Measurements from ENCODE around the gene ZBTB24. TPM values are rescaled to one million over a fixed set of nuclear protein-coding genes. Genes with fewer than 3 reads are reported as not detected.
"Not testable (repeated sequence)": the region's sequence is repeated elsewhere in the genome, so short reads cannot be mapped to it uniquely, and the experiment has no call there.

Gene ZBTB24
- total and polyA plus RNA-seq, 4 donors: 1.2 to 3.9 (median 2.2) TPM

DNA sequence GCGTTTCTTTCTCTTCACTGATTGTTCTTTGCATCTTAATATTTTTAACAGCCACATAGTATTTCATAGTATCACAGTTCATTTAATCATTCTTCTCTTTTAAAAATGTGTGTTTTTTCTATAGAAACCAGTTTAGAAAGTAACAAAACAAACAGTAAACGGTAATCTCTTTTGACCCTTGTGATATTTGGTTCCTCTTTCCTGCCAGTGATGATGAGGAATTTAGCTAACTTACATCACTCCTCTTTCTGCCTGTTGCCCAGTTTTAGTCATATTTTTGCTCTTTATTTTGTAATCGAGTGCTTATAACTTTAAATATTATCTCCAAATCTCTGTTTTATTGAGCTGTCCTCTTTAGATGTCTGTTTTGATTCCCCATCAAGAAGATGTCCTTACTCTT lies 38.1 kb upstream of the ZBTB24 start:
- H3K9ac ChIP-seq (ENCODE audit: low read depth in 1 of 2, low read length in 2 of 2): no peak overlapping the region
- no peaks in the 10 kb centered on the region for H3K9me3 ChIP-seq (ENCODE audit: control insufficient read depth in 4 of 4, low read length in 3 of 4)
- no peak overlapping the region for H3K27ac ChIP-seq (ENCODE audit: low read depth in 1 of 2, low read length in 2 of 2)
- no peaks in the 10 kb centered on the region for H3K27me3 ChIP-seq (ENCODE audit: control insufficient read depth in 4 of 4, insufficient read depth in 4 of 4, low read length in 3 of 4)
- no peak for TF ChIP-seq GABPA (IDR thresholded peaks at IDR 0.05 in 1 of 2, conservative IDR thresholded peaks at IDR 0.05 in 1 of 2)
- TF ChIP-seq NR2F2 (IDR thresholded peaks at IDR 0.05): no peak
- no peak for TF ChIP-seq JUND (IDR thresholded peaks at IDR 0.05)
- TF ChIP-seq RAD21 (IDR thresholded peaks at IDR 0.05): no peak
- TF ChIP-seq, protein P1, sequence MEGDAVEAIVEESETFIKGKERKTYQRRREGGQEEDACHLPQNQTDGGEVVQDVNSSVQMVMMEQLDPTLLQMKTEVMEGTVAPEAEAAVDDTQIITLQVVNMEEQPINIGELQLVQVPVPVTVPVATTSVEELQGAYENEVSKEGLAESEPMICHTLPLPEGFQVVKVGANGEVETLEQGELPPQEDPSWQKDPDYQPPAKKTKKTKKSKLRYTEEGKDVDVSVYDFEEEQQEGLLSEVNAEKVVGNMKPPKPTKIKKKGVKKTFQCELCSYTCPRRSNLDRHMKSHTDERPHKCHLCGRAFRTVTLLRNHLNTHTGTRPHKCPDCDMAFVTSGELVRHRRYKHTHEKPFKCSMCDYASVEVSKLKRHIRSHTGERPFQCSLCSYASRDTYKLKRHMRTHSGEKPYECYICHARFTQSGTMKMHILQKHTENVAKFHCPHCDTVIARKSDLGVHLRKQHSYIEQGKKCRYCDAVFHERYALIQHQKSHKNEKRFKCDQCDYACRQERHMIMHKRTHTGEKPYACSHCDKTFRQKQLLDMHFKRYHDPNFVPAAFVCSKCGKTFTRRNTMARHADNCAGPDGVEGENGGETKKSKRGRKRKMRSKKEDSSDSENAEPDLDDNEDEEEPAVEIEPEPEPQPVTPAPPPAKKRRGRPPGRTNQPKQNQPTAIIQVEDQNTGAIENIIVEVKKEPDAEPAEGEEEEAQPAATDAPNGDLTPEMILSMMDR (IDR thresholded peaks at IDR 0.05; ENCODE audit: low read depth, low read length, missing input control): no peak
- no peak for TF ChIP-seq YY1 (IDR thresholded peaks at IDR 0.05)
- no peak for TF ChIP-seq RXRA (IDR thresholded peaks at IDR 0.05)
- TF ChIP-seq EGR1 (IDR thresholded peaks at IDR 0.05; ENCODE audit: low read depth in 2 of 2): no peak
- TF ChIP-seq TAF1 (conservative IDR thresholded peaks at IDR 0.05): no peak
- TF ChIP-seq, protein P2, sequence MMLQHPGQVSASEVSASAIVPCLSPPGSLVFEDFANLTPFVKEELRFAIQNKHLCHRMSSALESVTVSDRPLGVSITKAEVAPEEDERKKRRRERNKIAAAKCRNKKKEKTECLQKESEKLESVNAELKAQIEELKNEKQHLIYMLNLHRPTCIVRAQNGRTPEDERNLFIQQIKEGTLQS (IDR thresholded peaks at IDR 0.05): no peak
- TF ChIP-seq, protein P3, sequence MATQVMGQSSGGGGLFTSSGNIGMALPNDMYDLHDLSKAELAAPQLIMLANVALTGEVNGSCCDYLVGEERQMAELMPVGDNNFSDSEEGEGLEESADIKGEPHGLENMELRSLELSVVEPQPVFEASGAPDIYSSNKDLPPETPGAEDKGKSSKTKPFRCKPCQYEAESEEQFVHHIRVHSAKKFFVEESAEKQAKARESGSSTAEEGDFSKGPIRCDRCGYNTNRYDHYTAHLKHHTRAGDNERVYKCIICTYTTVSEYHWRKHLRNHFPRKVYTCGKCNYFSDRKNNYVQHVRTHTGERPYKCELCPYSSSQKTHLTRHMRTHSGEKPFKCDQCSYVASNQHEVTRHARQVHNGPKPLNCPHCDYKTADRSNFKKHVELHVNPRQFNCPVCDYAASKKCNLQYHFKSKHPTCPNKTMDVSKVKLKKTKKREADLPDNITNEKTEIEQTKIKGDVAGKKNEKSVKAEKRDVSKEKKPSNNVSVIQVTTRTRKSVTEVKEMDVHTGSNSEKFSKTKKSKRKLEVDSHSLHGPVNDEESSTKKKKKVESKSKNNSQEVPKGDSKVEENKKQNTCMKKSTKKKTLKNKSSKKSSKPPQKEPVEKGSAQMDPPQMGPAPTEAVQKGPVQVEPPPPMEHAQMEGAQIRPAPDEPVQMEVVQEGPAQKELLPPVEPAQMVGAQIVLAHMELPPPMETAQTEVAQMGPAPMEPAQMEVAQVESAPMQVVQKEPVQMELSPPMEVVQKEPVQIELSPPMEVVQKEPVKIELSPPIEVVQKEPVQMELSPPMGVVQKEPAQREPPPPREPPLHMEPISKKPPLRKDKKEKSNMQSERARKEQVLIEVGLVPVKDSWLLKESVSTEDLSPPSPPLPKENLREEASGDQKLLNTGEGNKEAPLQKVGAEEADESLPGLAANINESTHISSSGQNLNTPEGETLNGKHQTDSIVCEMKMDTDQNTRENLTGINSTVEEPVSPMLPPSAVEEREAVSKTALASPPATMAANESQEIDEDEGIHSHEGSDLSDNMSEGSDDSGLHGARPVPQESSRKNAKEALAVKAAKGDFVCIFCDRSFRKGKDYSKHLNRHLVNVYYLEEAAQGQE (IDR thresholded peaks at IDR 0.05): no peak
- TF ChIP-seq, protein P4, sequence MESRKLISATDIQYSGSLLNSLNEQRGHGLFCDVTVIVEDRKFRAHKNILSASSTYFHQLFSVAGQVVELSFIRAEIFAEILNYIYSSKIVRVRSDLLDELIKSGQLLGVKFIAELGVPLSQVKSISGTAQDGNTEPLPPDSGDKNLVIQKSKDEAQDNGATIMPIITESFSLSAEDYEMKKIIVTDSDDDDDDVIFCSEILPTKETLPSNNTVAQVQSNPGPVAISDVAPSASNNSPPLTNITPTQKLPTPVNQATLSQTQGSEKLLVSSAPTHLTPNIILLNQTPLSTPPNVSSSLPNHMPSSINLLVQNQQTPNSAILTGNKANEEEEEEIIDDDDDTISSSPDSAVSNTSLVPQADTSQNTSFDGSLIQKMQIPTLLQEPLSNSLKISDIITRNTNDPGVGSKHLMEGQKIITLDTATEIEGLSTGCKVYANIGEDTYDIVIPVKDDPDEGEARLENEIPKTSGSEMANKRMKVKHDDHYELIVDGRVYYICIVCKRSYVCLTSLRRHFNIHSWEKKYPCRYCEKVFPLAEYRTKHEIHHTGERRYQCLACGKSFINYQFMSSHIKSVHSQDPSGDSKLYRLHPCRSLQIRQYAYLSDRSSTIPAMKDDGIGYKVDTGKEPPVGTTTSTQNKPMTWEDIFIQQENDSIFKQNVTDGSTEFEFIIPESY (IDR thresholded peaks at IDR 0.05): no peak
- TF ChIP-seq, protein P5, sequence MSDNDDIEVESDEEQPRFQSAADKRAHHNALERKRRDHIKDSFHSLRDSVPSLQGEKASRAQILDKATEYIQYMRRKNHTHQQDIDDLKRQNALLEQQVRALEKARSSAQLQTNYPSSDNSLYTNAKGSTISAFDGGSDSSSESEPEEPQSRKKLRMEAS (IDR thresholded peaks at IDR 0.05): no peak
- TF ChIP-seq FOXA1 (IDR thresholded peaks at IDR 0.05): no peak
- no peak for TF ChIP-seq FOXA2 (IDR thresholded peaks at IDR 0.05)
- 70% methylated on average over 3 of the region's 3 CpGs for WGBS
- no peak for DNase-seq (ENCODE audit: low spot score)
- H3K4me3 ChIP-seq (ENCODE audit: low read depth in 1 of 3, low read length in 3 of 3): no peak overlapping the region
- no peaks in the 10 kb centered on the region for H3K36me3 ChIP-seq (ENCODE audit: control insufficient read depth in 4 of 4, insufficient read depth in 3 of 4, low read depth in 1 of 4, low read length in 3 of 4)
- H3K4me1 ChIP-seq (ENCODE audit: control insufficient read depth in 4 of 4, insufficient read depth in 4 of 4, low read length in 3 of 4): no peaks in the 10 kb centered on the region

DNA sequence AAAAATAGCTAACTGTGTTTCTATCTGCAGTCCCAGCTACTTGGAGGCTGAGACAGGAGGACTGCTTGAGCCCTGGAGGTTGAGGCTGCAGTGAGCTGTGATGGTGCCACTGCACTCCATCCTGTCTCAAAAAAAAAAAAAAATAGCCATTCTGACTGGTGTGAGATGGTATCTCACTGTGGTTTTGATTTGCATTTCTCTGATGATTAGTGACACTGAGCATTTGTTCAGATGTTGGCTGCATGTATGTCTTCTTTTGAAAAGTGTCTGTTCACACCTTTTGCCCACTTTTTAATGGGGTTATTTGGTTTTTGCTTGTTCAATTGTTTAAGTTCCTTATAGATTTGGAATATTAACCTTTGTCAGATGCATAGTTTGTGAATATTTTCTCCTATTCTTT lies 36.6 kb upstream of the ZBTB24 start:
- H3K9me3 ChIP-seq (ENCODE audit: control insufficient read depth in 4 of 4, low read length in 3 of 4); H3K27me3 ChIP-seq (ENCODE audit: control insufficient read depth in 4 of 4, insufficient read depth in 4 of 4, low read length in 3 of 4); H3K36me3 ChIP-seq (ENCODE audit: control insufficient read depth in 4 of 4, insufficient read depth in 3 of 4, low read depth in 1 of 4, low read length in 3 of 4); H3K4me1 ChIP-seq (ENCODE audit: control insufficient read depth in 4 of 4, insufficient read depth in 4 of 4, low read length in 3 of 4); DNase-seq (ENCODE audit: low spot score); H3K4me3 ChIP-seq (ENCODE audit: low read depth in 1 of 3, low read length in 3 of 3); H3K9ac ChIP-seq (ENCODE audit: low read depth in 1 of 2, low read length in 2 of 2); H3K27ac ChIP-seq (ENCODE audit: low read depth in 1 of 2, low read length in 2 of 2): not testable (repeated sequence)
